Inflammatory macrophage treated with lipopolysaccharide for 4 hours (primary cell): ENCODE results near the gene RAP1GAP.
"Not testable (repeated sequence)": the region's sequence is repeated elsewhere in the genome, so short reads cannot be mapped to it uniquely, and the experiment has no call there.

Source experiments
- DNase-seq: peaks from one replicate; pipeline ENCODE4 v3.0.0-alpha.2; 2020

The RAP1GAP gene

DNA sequence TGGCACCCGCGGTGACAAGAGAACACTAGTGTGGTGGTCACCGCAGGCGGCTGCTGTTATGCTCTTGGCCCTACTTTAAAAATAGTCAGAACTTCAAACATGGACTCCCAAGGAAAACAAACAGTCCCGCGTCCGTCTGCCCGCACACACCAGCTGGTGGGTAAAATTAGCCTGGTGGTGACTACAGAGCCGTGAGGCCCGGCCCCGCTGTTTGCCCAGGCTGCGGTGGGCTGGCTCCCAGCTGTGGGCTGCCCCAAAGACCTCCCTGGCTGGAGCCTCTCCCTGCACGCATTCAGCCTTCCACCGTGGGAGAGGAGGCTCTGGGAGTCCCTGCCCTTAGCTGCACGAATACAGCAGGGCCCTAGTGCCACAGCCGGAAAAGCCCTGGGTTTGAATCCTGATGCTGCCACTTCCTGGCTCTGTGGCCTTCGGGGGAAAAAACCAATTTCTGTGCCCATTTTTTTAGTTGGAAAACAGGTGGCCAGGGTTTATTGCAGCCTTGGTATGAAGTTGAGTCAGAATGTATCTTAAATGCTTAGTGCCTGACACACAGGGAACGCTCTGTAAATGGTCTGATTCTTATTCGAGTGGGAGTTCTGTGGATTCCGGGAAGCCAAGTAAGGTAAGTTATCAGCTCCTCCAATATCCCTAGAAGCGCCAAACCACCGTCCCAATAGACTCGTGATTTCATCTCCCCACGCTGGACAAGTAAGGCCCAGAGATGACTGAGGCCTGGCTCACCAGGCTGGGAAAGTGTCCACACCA lies 101.7 kb downstream of the RAP1GAP start:
- DNase-seq: no peak

DNA sequence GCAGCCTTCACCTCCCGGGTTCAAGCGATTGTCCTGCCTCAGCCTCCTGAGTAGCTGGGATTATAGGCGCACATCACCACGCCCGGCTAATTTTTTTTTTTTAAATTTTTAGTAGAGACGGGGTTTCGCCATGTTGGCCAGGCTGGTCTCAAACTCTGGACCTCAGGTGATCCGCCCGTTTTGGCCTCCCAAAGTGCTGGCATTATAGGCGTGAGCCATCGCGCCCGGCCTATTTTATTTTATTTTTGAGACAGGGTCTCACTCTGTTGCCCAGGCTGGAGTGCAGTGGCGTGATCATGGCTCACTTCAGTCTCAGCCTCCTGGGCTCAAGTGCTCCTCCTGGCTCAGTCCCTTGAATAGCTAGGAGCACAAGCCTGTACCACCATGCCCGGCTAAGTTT lies 102.8 kb downstream of the RAP1GAP start:
- DNase-seq: not testable (repeated sequence)

GRCh38 chr1:21565285-21565684 lies 103.9 kb downstream of the RAP1GAP start:
- no peak for DNase-seq

DNA sequence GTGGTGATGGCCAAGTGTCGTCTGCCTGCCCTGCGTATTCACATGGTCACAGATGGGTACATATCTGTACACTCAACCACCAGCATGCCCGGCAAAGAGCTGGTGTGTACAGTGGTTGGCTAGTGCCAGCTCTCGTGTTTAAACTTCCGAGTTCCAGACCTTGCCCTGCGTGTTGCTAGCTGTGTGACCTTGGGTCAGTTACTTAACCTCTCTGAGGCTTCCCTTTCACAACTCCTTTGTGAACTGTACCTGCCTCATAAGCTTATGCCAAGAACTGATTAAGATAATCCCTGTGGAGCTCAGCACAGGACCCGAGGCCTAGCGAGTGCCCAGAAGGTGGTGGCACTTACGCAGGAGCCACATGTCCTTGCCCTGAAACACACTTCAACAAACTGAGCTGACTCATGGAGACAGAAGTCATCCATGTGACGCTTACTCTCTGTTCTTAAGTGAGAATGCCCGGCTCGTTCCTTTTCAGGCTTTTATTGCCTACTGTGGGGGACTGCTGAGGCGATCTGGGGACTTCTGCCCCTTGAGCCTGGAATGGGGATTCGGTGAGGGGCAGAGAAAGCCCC lies 104.5 kb downstream of the RAP1GAP start:
- peak; percentile 59 for DNase-seq

DNA sequence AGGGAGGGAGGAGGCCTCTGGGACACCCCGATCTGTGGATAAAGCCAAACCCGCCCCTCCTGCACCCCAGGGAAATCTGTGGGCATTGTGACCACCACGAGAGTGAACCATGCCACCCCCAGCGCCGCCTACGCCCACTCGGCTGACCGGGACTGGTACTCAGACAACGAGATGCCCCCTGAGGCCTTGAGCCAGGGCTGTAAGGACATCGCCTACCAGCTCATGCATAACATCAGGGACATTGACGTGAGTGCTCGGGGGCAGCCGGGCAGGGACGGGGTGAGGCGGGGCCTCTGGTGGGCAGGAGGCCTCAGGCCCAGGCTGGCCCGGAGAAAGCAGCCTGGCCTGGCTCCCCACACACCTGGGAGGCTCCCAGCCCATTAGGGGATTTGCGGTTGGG lies 105.2 kb downstream of the RAP1GAP start:
- DNase-seq: no peak

DNA sequence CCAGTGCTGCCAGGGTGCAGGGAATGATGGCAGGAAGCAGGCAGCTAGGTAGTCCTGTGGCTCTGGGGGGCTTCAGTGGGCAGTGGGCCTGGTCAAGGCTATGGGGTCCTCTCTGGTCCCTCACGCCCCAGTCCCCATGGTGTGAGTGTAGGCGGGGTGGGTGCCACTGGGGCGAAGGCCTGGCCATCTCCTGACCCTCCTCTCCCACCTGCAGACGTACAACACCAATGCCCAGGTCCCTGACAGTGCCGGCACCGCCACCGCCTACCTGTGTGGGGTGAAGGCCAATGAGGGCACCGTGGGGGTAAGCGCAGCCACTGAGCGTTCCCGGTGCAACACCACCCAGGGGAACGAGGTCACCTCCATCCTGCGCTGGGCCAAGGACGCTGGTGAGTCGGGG lies 106.3 kb downstream of the RAP1GAP start:
- no peak for DNase-seq

DNA sequence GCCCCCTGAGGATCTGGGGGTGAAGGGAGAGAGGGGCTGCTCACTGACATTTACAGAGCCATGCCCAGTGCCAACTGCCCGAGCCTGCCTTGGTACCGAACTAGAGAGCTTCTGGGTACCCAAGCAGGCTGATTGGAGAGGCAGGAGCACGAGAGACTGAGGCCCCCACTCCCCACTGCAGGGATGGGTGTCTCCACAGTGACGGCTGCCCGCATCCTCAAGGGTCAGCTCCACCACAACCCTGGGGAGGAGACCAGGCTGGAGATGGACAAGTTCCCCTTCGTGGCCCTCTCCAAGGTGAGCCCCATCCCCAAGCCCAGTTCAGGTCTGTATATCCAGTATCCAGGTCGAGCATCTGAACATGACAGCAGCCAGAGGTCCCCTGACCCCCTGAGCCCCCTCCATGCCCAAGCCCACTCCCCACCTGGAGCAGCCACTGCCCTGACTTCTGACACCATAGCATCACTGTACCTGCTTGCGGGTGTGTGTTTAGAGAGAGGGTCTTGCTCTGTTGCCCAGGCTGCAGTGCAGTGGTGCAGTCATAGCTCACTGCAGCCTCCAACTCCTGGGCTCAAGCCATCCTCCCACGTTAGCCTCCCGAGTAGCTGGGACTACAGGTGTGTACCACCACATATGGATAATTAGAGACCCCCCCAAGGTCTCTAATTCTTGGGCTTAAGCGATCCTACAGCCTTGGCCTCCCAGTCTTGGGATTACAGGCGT lies 108.1 kb downstream of the RAP1GAP start:
- no peak for DNase-seq

DNA sequence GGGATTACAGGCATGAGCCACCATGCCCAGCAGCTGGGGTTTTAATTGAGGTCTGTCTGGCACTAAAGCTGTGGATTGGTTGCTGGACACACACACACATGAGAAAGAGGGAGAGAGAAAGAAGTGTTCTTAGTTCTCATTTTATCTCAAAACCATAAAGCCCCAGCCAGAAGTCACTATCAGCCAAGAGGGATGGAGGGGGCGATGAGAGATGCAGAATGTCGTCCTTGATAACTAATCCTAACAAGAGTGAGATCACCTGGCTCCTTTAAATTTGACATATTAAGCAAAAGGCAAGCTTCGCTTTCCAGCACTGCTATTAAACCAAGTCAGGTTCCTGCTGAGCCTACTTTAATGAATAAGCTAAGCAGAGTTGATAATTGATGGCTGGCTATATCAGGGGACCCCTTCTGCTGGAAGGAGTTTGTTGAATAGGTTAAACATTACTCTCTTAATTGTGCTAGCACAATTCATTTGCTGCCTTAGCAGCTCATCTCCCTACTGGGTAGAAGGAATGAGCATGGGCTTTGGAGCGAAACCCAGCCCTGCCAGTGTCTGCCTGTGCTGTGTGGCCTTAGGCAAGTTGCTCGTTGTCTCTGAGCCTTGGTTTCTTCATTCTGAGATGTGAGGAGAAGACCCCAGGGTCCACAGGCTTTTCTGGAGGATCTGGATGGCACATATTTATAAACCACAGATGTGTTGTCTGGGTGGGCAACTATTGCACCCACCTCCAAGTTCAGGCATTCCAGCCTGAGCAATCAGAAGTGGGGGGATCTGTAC lies 109.2 kb downstream of the RAP1GAP start:
- DNase-seq: no peak

DNA sequence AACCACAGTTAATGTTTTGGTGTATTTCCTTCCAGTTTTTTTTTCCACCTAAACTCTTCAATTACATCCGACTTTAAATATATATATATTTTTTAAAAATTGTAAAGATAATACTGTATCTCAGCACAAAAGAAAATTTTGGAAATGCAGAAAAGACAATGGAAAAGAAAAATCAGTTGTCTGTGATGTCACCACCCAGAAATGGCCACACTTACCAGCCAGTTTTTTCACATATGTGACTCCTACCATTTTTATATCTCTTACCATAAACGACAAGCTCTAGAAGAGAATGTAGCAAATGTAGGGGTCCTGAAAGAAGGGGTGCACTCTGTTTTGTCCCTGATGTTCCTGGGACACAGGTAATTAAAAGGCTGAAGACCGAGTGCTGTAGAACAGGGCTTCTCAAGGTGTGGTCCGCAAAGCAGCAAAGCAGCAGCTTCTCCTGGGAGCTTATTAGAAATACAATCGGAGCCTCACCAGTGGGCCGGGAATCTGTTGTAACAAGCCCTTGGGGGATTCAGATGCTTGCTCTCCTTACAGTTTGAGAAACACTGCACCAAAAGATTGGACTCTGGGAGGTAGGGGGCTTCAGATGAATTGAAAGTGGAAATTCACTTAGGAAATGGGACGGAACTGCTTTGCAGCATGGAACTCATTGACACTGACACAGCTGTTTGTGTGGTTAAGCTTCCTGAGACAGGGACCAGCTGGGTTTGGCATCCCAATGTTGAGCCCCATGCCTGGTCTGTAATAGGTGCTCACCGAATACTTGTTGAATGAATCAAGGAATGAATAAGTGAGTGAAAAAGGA lies 115.8 kb downstream of the RAP1GAP start:
- DNase-seq: no peak

- peak; percentile 51 for DNase-seq
These were observed 116.4 kb downstream of the RAP1GAP start for GRCh38 chr1:21552715-21553114.

GRCh38 chr1:21550866-21551475 lies 118.2 kb downstream of the RAP1GAP start:
- DNase-seq: no peak

- DNase-seq: peak; percentile 38
These were observed 119.1 kb downstream of the RAP1GAP start for GRCh38 chr1:21550097-21550496.

DNA sequence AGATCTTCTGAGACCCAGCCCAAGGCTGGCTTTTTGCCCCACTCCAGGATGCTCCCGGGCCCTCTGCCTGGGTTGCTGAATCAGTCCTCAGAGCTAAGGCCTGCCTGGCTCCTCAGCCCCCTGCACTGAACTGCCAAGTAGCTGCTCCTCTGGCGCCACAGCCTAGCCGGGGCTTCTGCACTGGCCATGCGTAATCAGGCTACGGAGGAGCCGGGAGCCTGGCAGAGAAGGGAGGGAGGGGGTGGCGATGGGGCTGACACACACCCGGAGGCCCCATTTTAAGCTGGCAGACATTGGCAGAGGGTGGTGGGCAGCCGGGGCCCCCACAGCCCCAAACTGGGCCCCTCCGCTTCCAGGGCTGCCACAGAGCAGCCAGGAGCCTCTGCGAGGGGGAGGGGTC lies 121.3 kb downstream of the RAP1GAP start:
- DNase-seq: no peak
